ENCODE measurements around the gene GFER.

GFER gene

GRCh38 chr16:1980770-1981087, 3.3 kb upstream of the GFER start:
- TF ChIP-seq CTCF (conservative IDR thresholded peaks at IDR 0.05) (no peak), ZFX (IDR thresholded peaks at IDR 0.05) (no peak)
- no peak overlapping the region for H3K27ac ChIP-seq

GRCh38 chr16:1981398-1981836, 2.6 kb upstream of the GFER start, which contains the start of gene NOXO1:
NOXO1 (minus strand) TSS chr16:1981469; CDS start chr16:1981179, 290 bp downstream.
- H3K27ac ChIP-seq: no peak within 1 kb of the TSS
- no peak for TF ChIP-seq CTCF (conservative IDR thresholded peaks at IDR 0.05)
- TF ChIP-seq ZFX (IDR thresholded peaks at IDR 0.05): no peak

GRCh38 chr16:1982013-1982433, 2.0 kb upstream of the GFER start:
- no peak for TF ChIP-seq ZFX (IDR thresholded peaks at IDR 0.05)
- no peak overlapping the region for H3K27ac ChIP-seq

- no peak for TF ChIP-seq CTCF (conservative IDR thresholded peaks at IDR 0.05)
- no peak for TF ChIP-seq ZFX (IDR thresholded peaks at IDR 0.05)
- peak overlapping the region; percentile 90 for H3K27ac ChIP-seq
Measured at GRCh38 chr16:1982991-1983543, 926 bp upstream of the GFER start.

- TF ChIP-seq ZFX (IDR thresholded peaks at IDR 0.05) (peak; percentile 96), CTCF (conservative IDR thresholded peaks at IDR 0.05) (no peak)
- H3K27ac ChIP-seq: peak overlapping the region; percentile 90
Measured at GRCh38 chr16:1984347-1985225, 593 bp downstream of the GFER start.

GRCh38 chr16:1985466-1986150, 1.6 kb downstream of the GFER start:
- H3K27ac ChIP-seq: peak overlapping the region; percentile 90
- TF ChIP-seq CTCF (conservative IDR thresholded peaks at IDR 0.05): no peak
- no peak for TF ChIP-seq ZFX (IDR thresholded peaks at IDR 0.05)

GRCh38 chr16:1987198-1987597, 3.2 kb downstream of the GFER start:
- TF ChIP-seq ZFX (IDR thresholded peaks at IDR 0.05): no peak
- TF ChIP-seq CTCF (conservative IDR thresholded peaks at IDR 0.05): no peak
- H3K27ac ChIP-seq: no peak overlapping the region

Measured in C4-2B (cell line).